H1 (cell line): Measurements from ENCODE around the gene MTG1. TPM values are rescaled to one million over a fixed set of nuclear protein-coding genes. Genes with fewer than 3 reads are reported as not detected.

Experiments used
- CTCF ChIA-PET: fragments of 300-600 bp; sonication (Branson Sonifier 250); formaldehyde crosslinking; loops from one replicate; lab custom pipeline; 2021; ENCODE audit not compliant: partially characterized antibody; lab: Charles Lee
- POLR2A ChIA-PET: fragments of 300-600 bp; sonication (Branson Sonifier 250); formaldehyde crosslinking; loops from one replicate; lab custom pipeline; 2021; ENCODE audit warnings: inconsistent platforms; ENCODE audit not compliant: partially characterized antibody; lab: Charles Lee
- DNase-seq, 2 experiments: peaks; one replicate each; pipeline versions ENCODE4 v3.0.0 to v3.0.0-alpha.2; 2010 to 2022; ENCODE audit warnings: low spot score in 2 of 2, low read depth in 1 of 2, mixed read lengths in 1 of 2
- FAIRE-seq: peaks from 2 replicates; lab custom pipeline; 2011; peaks lifted over from hg19 to GRCh38; lab: Jason Lieb, UNC
- H2AFZ ChIP-seq: 2 replicates; pipeline ENCODE4 v1.8.1; 2012; ENCODE audit warnings: low read length, inconsistent platforms
- H2AK5ac ChIP-seq: 2 replicates; pipeline ENCODE4 v1.6.1; 2013; ENCODE audit warnings: low read depth, low read length
- H2BK120ac ChIP-seq: replicated peaks from 2 replicates; pipeline ENCODE3; 2013; ENCODE audit warnings: low read depth, low read length, inconsistent platforms
- H2BK12ac ChIP-seq: 2 replicates; pipeline ENCODE4 v1.6.1; 2013; ENCODE audit warnings: low read depth, low read length
- H2BK15ac ChIP-seq: 2 replicates; pipeline ENCODE4 v1.6.1; 2013; ENCODE audit warnings: low read length
- H2BK20ac ChIP-seq: 2 replicates; pipeline ENCODE4 v1.6.1; 2013; ENCODE audit warnings: low read length
- H2BK5ac ChIP-seq: 2 replicates; pipeline ENCODE4 v1.6.1; 2013; ENCODE audit warnings: low read depth, low read length
- H3K14ac ChIP-seq: 2 replicates; pipeline ENCODE4 v1.6.1; 2013; ENCODE audit warnings: inconsistent platforms; ENCODE audit not compliant: insufficient read length
- H3K18ac ChIP-seq: 2 replicates; pipeline ENCODE4 v1.6.1; 2013; ENCODE audit warnings: low read length; ENCODE audit errors: extremely low read depth
- H3K23ac ChIP-seq: 2 replicates; pipeline ENCODE4 v1.6.1; 2013; ENCODE audit warnings: inconsistent platforms; ENCODE audit not compliant: insufficient read length
- H3K23me2 ChIP-seq: 2 replicates; pipeline ENCODE4 v1.6.1; 2013; ENCODE audit warnings: low read depth, low read length
- H3K27ac ChIP-seq: 2 replicates; pipeline ENCODE4 v1.6.1; 2011; ENCODE audit warnings: low read depth, low read length, inconsistent platforms
- H3K27me3 ChIP-seq, 4 experiments: replicated peaks in 1 of 4; 1 replicate in 1 of 4; 2 replicates in 3 of 4; pipeline versions ENCODE4 v1.6.1 to v1.8.1; 2011 to 2013; ENCODE audit warnings: low read length in 3 of 4, mild to moderate bottlenecking in 3 of 4, inconsistent platforms in 2 of 4, mixed read lengths in 2 of 4, moderate library complexity in 1 of 4; ENCODE audit not compliant: control insufficient read depth in 3 of 4, insufficient read depth in 3 of 4; ENCODE audit errors: extremely low read depth in 1 of 4
- H3K36me3 ChIP-seq, 4 experiments: 2 replicates each; pipeline versions ENCODE4 v1.6.1 to v1.8.1; 2011 to 2013; ENCODE audit warnings: mild to moderate bottlenecking in 4 of 4, low read length in 3 of 4, moderate library complexity in 2 of 4, control low read depth in 1 of 4, inconsistent platforms in 1 of 4; ENCODE audit not compliant: insufficient read depth in 4 of 4, control insufficient read depth in 2 of 4
- H3K4ac ChIP-seq: replicated peaks from 2 replicates; pipeline ENCODE3; 2013; ENCODE audit warnings: low read length, low read depth, mixed read lengths, inconsistent platforms; ENCODE audit not compliant: insufficient read length
- H3K4me1 ChIP-seq, 4 experiments: replicated peaks in 1 of 4; 1 replicate in 1 of 4; 2 replicates in 3 of 4; pipeline versions ENCODE4 v1.6.1 to v1.8.1; 2011 to 2013; ENCODE audit warnings: low read length in 3 of 4, inconsistent platforms in 2 of 4, mixed read lengths in 1 of 4; ENCODE audit not compliant: insufficient read depth in 4 of 4, control insufficient read depth in 3 of 4
- H3K4me2 ChIP-seq, 2 experiments: 2 replicates each; pipeline versions ENCODE4 v1.6.1 to v1.8.1; 2011 to 2013; ENCODE audit warnings: low read depth in 2 of 2, low read length in 2 of 2, control low read depth in 1 of 2, inconsistent platforms in 1 of 2, mild to moderate bottlenecking in 1 of 2; ENCODE audit not compliant: insufficient read depth in 1 of 2
- H3K4me3 ChIP-seq, 4 experiments: fragments of 200-600, 300-600 bp in 1 of 4; sonication (generic), shearing (Covaris generic), sonication (Bioruptor Twin) in 1 of 4; 2 replicates each; pipeline versions ENCODE4 v1.5.1 to v1.8.1; 2011 to 2016; ENCODE audit warnings: low read length in 4 of 4, low read depth in 3 of 4, control low read depth in 2 of 4, inconsistent platforms in 2 of 4, mild to moderate bottlenecking in 2 of 4, mixed read lengths in 1 of 4, moderate library complexity in 1 of 4; ENCODE audit not compliant: insufficient read depth in 2 of 4; ENCODE audit errors: extremely low read depth in 1 of 4
- H3K56ac ChIP-seq: replicated peaks from 2 replicates; pipeline ENCODE3; 2013; ENCODE audit warnings: low read depth, mild to moderate bottlenecking, mixed read lengths, low read length, inconsistent platforms; ENCODE audit not compliant: insufficient read length
- H3K79me1 ChIP-seq: 2 replicates; pipeline ENCODE4 v1.6.1; 2013; ENCODE audit warnings: low read depth, low read length, control low read depth
- H3K79me2 ChIP-seq, 2 experiments: 2 replicates each; pipeline versions ENCODE4 v1.6.1 to v1.8.1; 2012 to 2013; ENCODE audit warnings: low read length in 2 of 2, mild to moderate bottlenecking in 2 of 2, inconsistent platforms in 1 of 2; ENCODE audit not compliant: insufficient read depth in 2 of 2, control insufficient read depth in 1 of 2
- H3K9ac ChIP-seq, 4 experiments: replicated peaks in 1 of 4; 1 replicate in 1 of 4; 2 replicates in 3 of 4; pipeline versions ENCODE4 v1.6.1 to v1.8.1; 2011 to 2013; ENCODE audit warnings: low read depth in 3 of 4, low read length in 3 of 4, control low read depth in 2 of 4, mild to moderate bottlenecking in 2 of 4, moderate library complexity in 2 of 4, inconsistent platforms in 1 of 4; ENCODE audit errors: extremely low read depth in 1 of 4
- H3K9me3 ChIP-seq, 2 experiments: 2 replicates each; pipeline versions ENCODE4 v1.6.1 to v1.8.1; 2012 to 2013; ENCODE audit warnings: mild to moderate bottlenecking in 2 of 2, moderate library complexity in 2 of 2, control low read depth in 1 of 2, inconsistent platforms in 1 of 2, low read depth in 1 of 2, low read length in 1 of 2, mixed read lengths in 1 of 2; ENCODE audit not compliant: insufficient read depth in 2 of 2
- H4K20me1 ChIP-seq, 2 experiments: replicated peaks in 1 of 2; 2 replicates each; pipeline versions ENCODE3 to v1.8.1; 2011 to 2013; ENCODE audit warnings: inconsistent platforms in 2 of 2, low read length in 2 of 2, mild to moderate bottlenecking in 1 of 2; ENCODE audit not compliant: insufficient read depth in 2 of 2, control insufficient read depth in 1 of 2
- H4K5ac ChIP-seq: 2 replicates; pipeline ENCODE4 v1.6.1; 2013; ENCODE audit warnings: low read length, low read depth, mixed read lengths, inconsistent platforms; ENCODE audit not compliant: insufficient read length
- H4K8ac ChIP-seq: 2 replicates; pipeline ENCODE4 v1.8.0; 2013; ENCODE audit warnings: mild to moderate bottlenecking, moderate library complexity, low read length, inconsistent platforms; ENCODE audit not compliant: insufficient read depth; ENCODE audit errors: extremely low read depth
- H4K91ac ChIP-seq: replicated peaks from 2 replicates; pipeline ENCODE3; 2013; ENCODE audit warnings: low read length, mixed read lengths, inconsistent platforms; ENCODE audit not compliant: insufficient read length
- ATF2 ChIP-seq: IDR thresholded peaks from 2 replicates; pipeline ENCODE4 v1.6.1; 2012; ENCODE audit warnings: low read length, inconsistent platforms
- BCL11A ChIP-seq, 2 experiments: IDR thresholded peaks; one replicate each; pipeline ENCODE4 v1.6.1; 2011; ENCODE audit warnings: low read depth in 2 of 2, low read length in 2 of 2, mild to moderate bottlenecking in 2 of 2
- JUN ChIP-seq: IDR thresholded peaks from 2 replicates; pipeline ENCODE4 v1.6.1; 2011; ENCODE audit warnings: low read depth, mild to moderate bottlenecking, improper control_type of control experiment, low read length
- POLR2AphosphoS5 ChIP-seq: IDR thresholded peaks from 2 replicates; pipeline ENCODE4 v1.6.1; 2011; ENCODE audit warnings: low read depth, low read length
- USF2 ChIP-seq: IDR thresholded peaks from 2 replicates; pipeline ENCODE4 v1.6.1; 2011; ENCODE audit warnings: low read length, improper control_type of control experiment
- WGBS, 2 experiments: shearing (Covaris generic) in 1 of 2; methylation state at CpG; one replicate each; pipeline versions ENCODE4 v1.1.6 to v1.1.7; 2013 to 2015; ENCODE audit warnings: low lambda C conversion rate in 2 of 2, mixed read lengths in 2 of 2, inconsistent platforms in 1 of 2, low coverage in 1 of 2, missing lambda C conversion rate in 1 of 2; ENCODE audit not compliant: insufficient replicate concordance in 2 of 2, insufficient coverage in 1 of 2, insufficient read length in 1 of 2; ENCODE audit errors: extremely low coverage in 1 of 2, missing lambda C conversion rate in 1 of 2; 5-methylcytosine and 5-hydroxymethylcytosine counted together
- polyA plus RNA-seq, 7 experiments: library from polyadenylated mRNA; depleted of rRNA in 3 of 7; stranded (reverse) in 5 of 7; unstranded in 2 of 7; fragments of >200 nt in 5 of 7; fragments of 200-250 nt in 2 of 7; gene quantifications; 1 replicate in 5 of 7; 2 replicates in 1 of 7; 4 replicates in 1 of 7; pipeline versions ENCODE4 v1.2.1 to v1.2.3, GENCODE V29; 2011 to 2013; ENCODE audit warnings: missing spikeins in 2 of 7, mixed read lengths in 2 of 7
- total RNA-seq: library from RNA; stranded (reverse); fragmentation: NEBNext Ultra II Directional; extraction: Animal tissue kit (Norgen Biotek cat#: 25700); gene quantifications from 2 replicates; pipeline ENCODE4 v1.2.1, GENCODE V29; 2021

Gene MTG1
- total and polyA plus RNA-seq, 2 of the 8 experiments (the other 6 are each of a cell fraction or from before 2014, with no cell fraction given) = 56.6 to 81.6 TPM

GRCh38 chr10:133465950-133466474 lies 72.1 kb downstream of the MTG1 start:
- Histone ChIP-seq H3K36me3 (no peaks in the 10 kb centered on the region), H3K4me3 (no peak overlapping the region), H2BK20ac (no peak overlapping the region), H3K14ac (no peak overlapping the region), H3K56ac (no peak overlapping the region), H3K27ac (no peak overlapping the region), H4K5ac (no peak overlapping the region), H2BK5ac (no peak overlapping the region), H2AFZ (no peak overlapping the region), H3K79me2 (no peaks in the 10 kb centered on the region), H3K23me2 (no peaks in the 10 kb centered on the region), H3K23ac (no peak overlapping the region), H4K91ac (no peak overlapping the region), H2AK5ac (no peak overlapping the region), H2BK120ac (no peak overlapping the region), H4K8ac (no peak overlapping the region), H3K4me1 (no peaks in the 10 kb centered on the region), H3K79me1 (no peaks in the 10 kb centered on the region), H2BK15ac (no peak overlapping the region), H3K27me3 (no peaks in the 10 kb centered on the region), H2BK12ac (no peak overlapping the region), H3K9me3 (peaks cover 67 to 73% of the 10 kb centered on the region in 2 experiments), H3K18ac (no peak overlapping the region), H3K4ac (no peak overlapping the region)
- DNase-seq (no peak), FAIRE-seq (no peak)
- WGBS, 2 experiments = 72% methylated on average over 7 of the region's 7 CpGs; no CpG with 5 or more reads in 1 of the 2 experiments
- CTCF ChIA-PET = interaction anchor here (1.7 kb wide), 1 partner anchor 137 kb away, joined by 4 read pairs; no protein-coding TSS in a partner anchor
- no peak for TF ChIP-seq JUN
- no peak for TF ChIP-seq ATF2
- no peak for TF ChIP-seq USF2
- no peak for TF ChIP-seq BCL11A (IDR thresholded peaks at IDR 0.05; ENCODE audit: low read depth in 2 of 2, low read length in 2 of 2)
- no peak for TF ChIP-seq POLR2AphosphoS5
- TF ChIP-seq, all 59 proteins: peak for 0
- Histone ChIP-seq H3K4me2 (no peak overlapping the region), H4K20me1 (no peaks in the 10 kb centered on the region), H3K9ac (no peak overlapping the region)
- POLR2A ChIA-PET = no interaction called here
